WTC11 (cell line): ENCODE measurements around the gene SEC61A2. TPM values are rescaled to one million over a fixed set of nuclear protein-coding genes. Genes with fewer than 3 reads are reported as not detected.
A peak's percentile ranks its signal among the peaks of the same experiment; 100 is the strongest.

Experiments used
- ARID4B ChIP-seq: sonication (generic); formaldehyde crosslinking; IDR thresholded peaks from 2 replicates; pipeline ENCODE4 v1.8.0; 2023; ENCODE audit warnings: missing genetic modification reagents, mild to moderate bottlenecking, borderline replicate concordance
- ATF3 ChIP-seq: sonication (generic); formaldehyde crosslinking; conservative IDR thresholded peaks from 2 replicates; pipeline ENCODE4 v1.8.1; 2022; ENCODE audit warnings: mild to moderate bottlenecking, missing genetic modification reagents
- CDX4 ChIP-seq: fragments of 250-450 bp; sonication (Bioruptor Pico); IDR thresholded peaks from 2 replicates; pipeline ENCODE4 v1.9.0; 2021; ENCODE audit warnings: moderate library complexity, mild to moderate bottlenecking, inconsistent platforms, borderline replicate concordance
- CREM ChIP-seq: sonication (generic); formaldehyde crosslinking; IDR thresholded peaks from 2 replicates; pipeline ENCODE4 v1.8.1; 2022; ENCODE audit warnings: mild to moderate bottlenecking, missing genetic modification reagents, moderate library complexity
- CTCF ChIP-seq: fragments of 200-600 bp; IDR thresholded peaks from 2 replicates; pipeline ENCODE4 v1.8.0; 2022; ENCODE audit warnings: antibody characterized with exemption
- E2F1 ChIP-seq: sonication (generic); formaldehyde crosslinking; IDR thresholded peaks from 2 replicates; pipeline ENCODE4 v1.8.0; 2022; ENCODE audit warnings: mild to moderate bottlenecking, missing genetic modification reagents
- ETV6 ChIP-seq: sonication (generic); formaldehyde crosslinking; IDR thresholded peaks from 2 replicates; pipeline ENCODE4 v1.8.1; 2022; ENCODE audit warnings: mild to moderate bottlenecking, missing genetic modification reagents
- FOXP1 ChIP-seq: sonication (generic); formaldehyde crosslinking; IDR thresholded peaks from 2 replicates; pipeline ENCODE4 v1.8.0; 2022; ENCODE audit warnings: missing genetic modification reagents, mild to moderate bottlenecking, moderate library complexity, borderline replicate concordance
- GTF2I ChIP-seq: fragments of 250-450 bp; sonication (Bioruptor Pico); conservative IDR thresholded peaks from 2 replicates; pipeline ENCODE4 v1.4.0; 2021; ENCODE audit warnings: mild to moderate bottlenecking
- HMGXB4 ChIP-seq: sonication (generic); formaldehyde crosslinking; IDR thresholded peaks from 2 replicates; pipeline ENCODE4 v1.8.1; 2023; ENCODE audit warnings: mild to moderate bottlenecking, moderate library complexity, missing genetic modification reagents
- IRF2 ChIP-seq: sonication (generic); formaldehyde crosslinking; IDR thresholded peaks from 2 replicates; pipeline ENCODE4 v1.8.0; 2022; ENCODE audit warnings: low read depth, missing genetic modification reagents, borderline replicate concordance
- KAT7 ChIP-seq: sonication (generic); formaldehyde crosslinking; IDR thresholded peaks from 2 replicates; pipeline ENCODE4 v1.8.1; 2023; ENCODE audit warnings: missing genetic modification reagents, mild to moderate bottlenecking, borderline replicate concordance
- MXD4 ChIP-seq: fragments of 250-450 bp; sonication (Bioruptor Pico); IDR thresholded peaks from 2 replicates; pipeline ENCODE4 v1.8.0; 2021; ENCODE audit warnings: mild to moderate bottlenecking, moderate library complexity, borderline replicate concordance
- NFE2L1 ChIP-seq: sonication (generic); formaldehyde crosslinking; IDR thresholded peaks from 2 replicates; pipeline ENCODE4 v1.8.1; 2023; ENCODE audit warnings: missing genetic modification reagents
- NFYB ChIP-seq: sonication (generic); formaldehyde crosslinking; conservative IDR thresholded peaks from 2 replicates; pipeline ENCODE4 v1.8.0; 2022; ENCODE audit warnings: low read depth, missing genetic modification reagents
- NR2C2 ChIP-seq: sonication (generic); formaldehyde crosslinking; IDR thresholded peaks from 2 replicates; pipeline ENCODE4 v1.8.0; 2022; ENCODE audit warnings: mild to moderate bottlenecking, missing genetic modification reagents
- NR3C1 ChIP-seq: sonication (generic); formaldehyde crosslinking; conservative IDR thresholded peaks from 2 replicates; pipeline ENCODE4 v1.8.1; 2023; ENCODE audit warnings: low read depth, mild to moderate bottlenecking, missing genetic modification reagents
- SMAD3 ChIP-seq: sonication (generic); formaldehyde crosslinking; IDR thresholded peaks from 2 replicates; pipeline ENCODE4 v1.8.0; 2022; ENCODE audit warnings: missing genetic modification reagents, mild to moderate bottlenecking, borderline replicate concordance
- TCF7 ChIP-seq: sonication (generic); formaldehyde crosslinking; IDR thresholded peaks from 2 replicates; pipeline ENCODE4 v1.8.0; 2022; ENCODE audit warnings: mild to moderate bottlenecking, low read depth, missing genetic modification reagents, moderate library complexity
- TEAD4 ChIP-seq: sonication (generic); formaldehyde crosslinking; IDR thresholded peaks from 2 replicates; pipeline ENCODE4 v1.8.0; 2022; ENCODE audit warnings: mild to moderate bottlenecking, missing genetic modification reagents
- ZMAT4 ChIP-seq: fragments of 250-450 bp; sonication (Bioruptor Pico); IDR thresholded peaks from 2 replicates; pipeline ENCODE4 v1.9.0; 2021; ENCODE audit warnings: mild to moderate bottlenecking
- ZNF317 ChIP-seq: sonication (generic); formaldehyde crosslinking; IDR thresholded peaks from 2 replicates; pipeline ENCODE4 v1.8.1; 2023; ENCODE audit warnings: low read depth, mild to moderate bottlenecking, moderate library complexity, missing genetic modification reagents, borderline replicate concordance
- ZNF396 ChIP-seq: fragments of 250-450 bp; sonication (Bioruptor Pico); IDR thresholded peaks from 2 replicates; pipeline ENCODE4 v1.8.0; 2021; ENCODE audit warnings: mild to moderate bottlenecking, moderate library complexity, borderline replicate concordance
- total RNA-seq: library from RNA; stranded (reverse); gene quantifications from 3 replicates; pipeline ENCODE4 v1.2.3, GENCODE V29; 2021
- TF ChIP-seq, protein P1 (sequence below): sonication (generic); formaldehyde crosslinking; IDR thresholded peaks from 2 replicates; pipeline ENCODE4 v1.8.1; 2023; ENCODE audit warnings: mild to moderate bottlenecking, missing genetic modification reagents

The SEC61A2 gene
- total RNA-seq, 1 experiment from 2014 or later, result 19.0 TPM

DNA sequence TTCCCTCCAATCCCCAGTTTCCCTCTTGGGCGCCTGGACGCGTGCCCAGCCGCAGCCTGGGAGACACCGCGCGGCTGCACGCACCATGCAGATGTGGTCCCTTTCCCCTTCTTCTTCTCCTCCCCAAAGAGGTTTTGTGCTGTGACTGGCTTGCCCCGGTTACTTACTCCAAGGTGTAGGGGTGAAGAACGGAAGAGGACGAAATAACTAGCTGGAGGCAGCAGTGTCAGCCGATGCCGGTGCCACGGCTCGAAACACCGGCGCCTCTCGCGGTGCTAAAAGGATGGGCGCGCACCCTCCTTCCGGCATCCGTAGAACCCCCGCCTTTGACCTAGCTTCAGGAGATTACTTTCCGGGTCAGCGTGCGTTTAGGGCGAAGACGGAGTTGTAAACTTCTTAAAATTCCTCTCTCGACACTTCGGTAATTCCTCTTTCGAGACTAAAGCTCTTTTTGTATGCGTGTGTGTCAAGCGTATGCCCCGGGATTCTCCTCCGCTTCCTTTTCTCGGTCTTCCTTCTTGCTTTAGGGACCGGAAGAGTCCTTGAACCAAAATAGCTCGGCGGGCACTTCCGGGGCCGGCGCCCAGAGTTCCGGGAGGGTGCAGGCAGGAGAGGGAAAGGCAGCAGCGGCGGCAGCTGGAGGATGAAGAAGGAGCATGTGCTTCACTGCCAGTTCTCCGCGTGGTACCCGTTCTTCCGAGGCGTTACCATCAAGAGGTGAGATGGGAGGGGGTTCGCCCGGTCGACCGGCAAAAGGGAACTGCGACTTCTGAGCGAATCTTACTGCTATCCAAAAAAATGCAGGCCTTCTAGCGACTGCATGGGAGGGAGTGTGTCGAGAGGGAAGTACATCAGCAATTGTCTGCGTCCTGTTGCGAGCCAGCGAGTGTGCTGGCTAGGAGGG is 66.4 kb downstream of the SEC61A2 start, which contains the start of the genes CDC123 and NUDT5 (continued):
- TF ChIP-seq CTCF (no peak), ZMAT4 (CRISPR knock-in tag) (no peak), FOXP1 (peak; percentile 67), ARID4B (0 out of 2 replicates have a peak, but pooled peaks have one; percentile 9), ETV6 (CRISPR knock-in tag) (peak; percentile 32; the same call in 1 of the 2 replicates), TEAD4 (no peak), MXD4 (CRISPR knock-in tag) (no peak), NR3C1 (CRISPR knock-in tag) (no peak), ZNF396 (no peak), KAT7 (peak; percentile 57; the same call in 1 of the 2 replicates), NFYB (no peak), SMAD3 (CRISPR knock-in tag) (peak; percentile 68; the same call in 1 of the 2 replicates), CDX4 (CRISPR knock-in tag) (no peak), TCF7 (CRISPR knock-in tag) (no peak), NFE2L1 (CRISPR knock-in tag) (0 out of 2 replicates have a peak, but pooled peaks have one; percentile 14), NR2C2 (CRISPR knock-in tag) (peak; percentile 91), E2F1 (CRISPR knock-in tag) (no peak), IRF2 (no peak), GTF2I (peak; percentile 72), ATF3 (CRISPR knock-in tag) (no peak), HMGXB4 (CRISPR knock-in tag) (peak; percentile 44; the same call in 1 of the 2 replicates), CREM (CRISPR knock-in tag) (peak; percentile 48), ZNF317 (CRISPR knock-in tag) (no peak)
- TF ChIP-seq, protein P1, sequence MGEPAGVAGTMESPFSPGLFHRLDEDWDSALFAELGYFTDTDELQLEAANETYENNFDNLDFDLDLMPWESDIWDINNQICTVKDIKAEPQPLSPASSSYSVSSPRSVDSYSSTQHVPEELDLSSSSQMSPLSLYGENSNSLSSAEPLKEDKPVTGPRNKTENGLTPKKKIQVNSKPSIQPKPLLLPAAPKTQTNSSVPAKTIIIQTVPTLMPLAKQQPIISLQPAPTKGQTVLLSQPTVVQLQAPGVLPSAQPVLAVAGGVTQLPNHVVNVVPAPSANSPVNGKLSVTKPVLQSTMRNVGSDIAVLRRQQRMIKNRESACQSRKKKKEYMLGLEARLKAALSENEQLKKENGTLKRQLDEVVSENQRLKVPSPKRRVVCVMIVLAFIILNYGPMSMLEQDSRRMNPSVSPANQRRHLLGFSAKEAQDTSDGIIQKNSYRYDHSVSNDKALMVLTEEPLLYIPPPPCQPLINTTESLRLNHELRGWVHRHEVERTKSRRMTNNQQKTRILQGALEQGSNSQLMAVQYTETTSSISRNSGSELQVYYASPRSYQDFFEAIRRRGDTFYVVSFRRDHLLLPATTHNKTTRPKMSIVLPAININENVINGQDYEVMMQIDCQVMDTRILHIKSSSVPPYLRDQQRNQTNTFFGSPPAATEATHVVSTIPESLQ (CRISPR knock-in tag), result no peak
